Mononuclear cell (primary cell): ENCODE data around the gene APP. TPM values are rescaled to one million over a fixed set of nuclear protein-coding genes. Genes with fewer than 3 reads are reported as not detected.

Source experiments
- H3K27me3 ChIP-seq: 2 replicates; pipeline ENCODE4 v1.6.0; 2011; ENCODE audit warnings: low read length, control low read depth; ENCODE audit not compliant: insufficient read depth
- H3K4me1 ChIP-seq: 2 replicates; pipeline ENCODE4 v1.5.1; 2011; ENCODE audit warnings: mild to moderate bottlenecking, low read length, control low read depth; ENCODE audit not compliant: insufficient read depth
- H3K4me3 ChIP-seq: 2 replicates; pipeline ENCODE4 v1.5.1; 2011; ENCODE audit warnings: mild to moderate bottlenecking, low read length, moderate library complexity
- H3K9me3 ChIP-seq: 2 replicates; pipeline ENCODE4 v1.5.1; 2011; ENCODE audit warnings: low read depth, mild to moderate bottlenecking, control low read depth, low read length
- total RNA-seq: library from RNA; depleted of rRNA; stranded (reverse); fragments of >200 nt; gene quantifications from one replicate; pipeline ENCODE4 v1.2.3, GENCODE V29; 2012

The APP gene
- total RNA-seq, 1 donor = 69.2 TPM

DNA sequence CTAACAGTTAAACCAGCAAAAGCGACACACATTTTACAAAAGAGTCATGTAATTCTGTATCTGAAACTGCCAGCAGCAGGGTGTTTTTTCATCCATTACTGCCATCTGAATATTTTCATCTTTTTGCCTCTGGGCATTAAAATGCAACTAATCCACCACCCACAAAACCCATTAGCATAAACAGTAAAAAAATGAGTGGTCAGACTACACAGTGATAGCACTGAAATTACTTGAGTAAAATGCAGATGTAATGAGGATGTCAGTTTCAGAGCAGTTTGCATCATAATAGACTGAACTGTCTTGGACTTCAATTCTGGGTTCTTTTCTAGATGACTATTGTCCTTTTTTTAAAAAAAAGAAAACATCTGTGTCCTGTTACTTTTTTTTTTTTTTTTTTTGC is 303.5 kb downstream of the APP start:
- H3K27me3 ChIP-seq = no peaks in the 10 kb centered on the region
- no peak overlapping the region for H3K4me3 ChIP-seq
- no peaks in the 10 kb centered on the region for H3K9me3 ChIP-seq
- H3K4me1 ChIP-seq = no peaks in the 10 kb centered on the region

GRCh38 chr21:25863747-25864146 is 306.8 kb downstream of the APP start:
- H3K9me3 ChIP-seq = no peaks in the 10 kb centered on the region
- no peaks in the 10 kb centered on the region for H3K4me1 ChIP-seq
- H3K27me3 ChIP-seq = no peaks in the 10 kb centered on the region
- H3K4me3 ChIP-seq = no peak overlapping the region

DNA sequence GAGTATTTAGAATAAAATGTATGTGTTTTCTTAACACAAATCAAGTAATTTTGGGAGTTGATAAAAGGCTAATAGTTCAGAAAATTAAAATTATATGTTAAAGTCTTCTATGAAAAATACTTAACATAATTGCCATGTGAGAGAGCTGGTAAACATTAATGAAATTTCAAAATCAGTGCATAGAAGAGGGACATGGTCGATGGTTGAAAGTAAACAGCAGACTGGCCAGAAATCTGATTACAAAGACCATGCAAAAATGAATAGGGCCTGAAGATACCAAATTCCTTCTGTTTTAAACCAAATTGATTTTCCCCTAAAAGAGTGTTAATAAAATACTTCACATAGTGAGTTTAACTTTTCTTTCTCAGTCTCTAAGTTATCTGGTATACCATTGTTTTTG is 307.5 kb downstream of the APP start:
- H3K4me3 ChIP-seq = no peak overlapping the region
- no peaks in the 10 kb centered on the region for H3K4me1 ChIP-seq
- no peaks in the 10 kb centered on the region for H3K27me3 ChIP-seq
- H3K9me3 ChIP-seq = no peaks in the 10 kb centered on the region

DNA sequence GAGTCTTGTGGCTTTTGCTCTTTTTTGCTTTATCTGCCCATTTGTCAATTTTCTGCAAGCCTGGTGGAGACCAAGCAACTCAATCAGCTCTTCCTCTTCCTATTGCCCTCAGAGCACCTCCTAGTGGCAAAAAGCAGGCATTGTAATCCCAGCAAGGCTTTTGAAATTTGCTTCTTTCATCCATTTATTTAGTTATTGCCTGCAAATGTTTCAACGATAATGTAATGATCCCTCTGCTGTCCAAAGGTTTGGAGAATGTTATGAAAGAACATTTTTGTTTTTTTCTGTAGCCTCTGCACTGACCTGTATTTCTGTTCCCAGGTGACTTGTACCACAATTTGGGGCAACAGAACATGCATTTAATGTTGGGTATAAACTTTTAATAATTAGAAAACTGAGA is 308.0 kb downstream of the APP start:
- Histone ChIP-seq H3K9me3 (no peaks in the 10 kb centered on the region), H3K4me1 (no peaks in the 10 kb centered on the region), H3K27me3 (no peaks in the 10 kb centered on the region), H3K4me3 (no peak overlapping the region)

DNA sequence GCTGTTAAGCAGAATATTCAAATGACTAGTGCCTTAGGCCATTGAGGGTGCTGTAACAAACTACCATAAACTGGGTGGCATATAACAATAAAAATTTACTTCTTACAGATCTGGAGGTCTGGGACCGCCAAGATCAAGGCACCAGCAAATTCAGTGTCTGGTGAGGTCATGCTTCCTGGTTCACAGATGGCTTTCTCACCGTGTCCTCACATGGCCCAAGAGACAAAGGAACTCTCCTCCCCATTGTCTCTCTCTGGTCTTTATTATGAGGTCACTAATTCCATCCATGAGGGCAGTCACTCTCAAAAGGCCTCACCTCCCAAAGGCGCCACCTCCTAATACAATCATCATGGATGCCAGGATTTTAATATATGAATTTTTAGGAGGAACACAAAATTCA is 308.5 kb downstream of the APP start:
- Histone ChIP-seq H3K9me3 (no peaks in the 10 kb centered on the region), H3K27me3 (no peaks in the 10 kb centered on the region), H3K4me3 (no peak overlapping the region), H3K4me1 (no peaks in the 10 kb centered on the region)

DNA sequence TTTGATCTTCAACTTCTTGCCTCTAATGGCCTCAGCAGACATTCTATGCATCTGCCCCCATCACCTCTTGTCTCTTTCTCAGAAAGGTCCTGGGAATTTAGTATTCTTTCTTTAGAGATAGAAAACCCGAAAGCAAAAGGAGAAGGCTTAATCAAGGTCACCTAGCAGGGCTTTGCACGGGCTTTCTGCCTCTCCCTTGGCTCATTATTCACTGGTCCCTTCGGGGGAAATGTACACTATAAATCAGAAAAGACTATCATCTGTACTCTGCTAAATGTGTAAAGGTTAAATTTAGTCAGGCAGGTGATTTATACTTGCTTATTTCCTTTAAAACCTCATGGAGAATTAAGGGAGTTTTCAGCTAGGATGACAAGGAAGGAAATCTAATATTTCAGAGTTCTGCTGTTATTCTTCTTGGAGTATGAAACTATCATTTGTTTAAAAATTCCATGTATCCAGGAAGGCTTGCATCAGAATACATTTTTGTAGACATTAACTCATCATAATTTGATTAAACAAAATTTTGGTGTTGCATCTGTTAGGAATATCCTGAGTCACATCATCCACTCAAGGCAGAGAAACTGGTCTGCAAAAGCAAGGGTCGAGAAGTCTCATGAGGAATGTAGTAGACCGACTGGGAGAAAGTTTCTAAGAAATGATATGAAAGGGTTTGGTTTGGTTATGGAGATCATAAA is 311.2 kb downstream of the APP start:
- Histone ChIP-seq H3K9me3 (no peaks in the 10 kb centered on the region), H3K4me3 (no peak overlapping the region), H3K4me1 (no peaks in the 10 kb centered on the region), H3K27me3 (no peaks in the 10 kb centered on the region)

GRCh38 chr21:25858325-25858724 is 312.2 kb downstream of the APP start:
- H3K4me3 ChIP-seq = no peak overlapping the region
- H3K27me3 ChIP-seq = no peaks in the 10 kb centered on the region
- H3K4me1 ChIP-seq = no peaks in the 10 kb centered on the region
- H3K9me3 ChIP-seq = no peaks in the 10 kb centered on the region

- no peaks in the 10 kb centered on the region for H3K9me3 ChIP-seq
- H3K4me3 ChIP-seq = no peak overlapping the region
- H3K4me1 ChIP-seq = no peaks in the 10 kb centered on the region
- H3K27me3 ChIP-seq = no peaks in the 10 kb centered on the region
Observed at GRCh38 chr21:25857308-25858074, 313.1 kb downstream of the APP start.

GRCh38 chr21:25855576-25855975 is 315.0 kb downstream of the APP start:
- no peak overlapping the region for H3K4me3 ChIP-seq
- H3K9me3 ChIP-seq = no peaks in the 10 kb centered on the region
- no peaks in the 10 kb centered on the region for H3K27me3 ChIP-seq
- H3K4me1 ChIP-seq = no peaks in the 10 kb centered on the region

DNA sequence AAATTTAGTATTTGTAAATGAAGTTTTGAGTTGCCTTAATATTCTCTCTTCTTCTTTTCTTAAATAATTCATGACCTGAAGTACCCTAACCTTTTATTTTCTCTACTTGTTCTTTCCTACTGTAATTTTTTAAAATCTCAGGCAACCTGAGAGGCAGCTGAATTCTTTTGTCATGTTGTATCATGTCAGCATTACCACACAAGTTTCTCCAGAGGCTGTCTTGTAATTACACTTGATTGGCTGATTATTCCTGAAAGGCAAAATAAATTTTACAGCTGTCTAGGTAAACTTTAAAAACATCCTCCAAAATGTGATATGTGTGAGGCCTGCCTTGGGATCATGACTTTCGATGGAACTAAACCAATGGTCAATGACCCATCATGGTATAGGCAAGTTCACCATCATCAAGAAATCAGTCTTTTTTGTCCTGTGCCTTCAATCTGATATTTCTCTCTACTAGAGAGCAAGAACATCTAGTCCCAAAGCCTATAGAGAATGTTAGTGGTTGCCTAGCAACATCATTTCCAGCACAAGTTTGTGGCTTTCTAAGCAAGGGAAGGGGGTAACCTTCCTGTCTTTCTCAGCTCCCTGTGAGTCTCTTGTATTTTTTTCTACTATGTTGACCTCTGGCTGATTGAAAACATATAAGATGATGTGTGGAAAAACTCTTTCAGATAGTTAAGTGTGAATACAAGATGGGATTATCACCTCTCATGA is 320.3 kb downstream of the APP start:
- Histone ChIP-seq H3K27me3 (no peaks in the 10 kb centered on the region), H3K4me1 (no peaks in the 10 kb centered on the region), H3K4me3 (no peak overlapping the region), H3K9me3 (no peaks in the 10 kb centered on the region)

DNA sequence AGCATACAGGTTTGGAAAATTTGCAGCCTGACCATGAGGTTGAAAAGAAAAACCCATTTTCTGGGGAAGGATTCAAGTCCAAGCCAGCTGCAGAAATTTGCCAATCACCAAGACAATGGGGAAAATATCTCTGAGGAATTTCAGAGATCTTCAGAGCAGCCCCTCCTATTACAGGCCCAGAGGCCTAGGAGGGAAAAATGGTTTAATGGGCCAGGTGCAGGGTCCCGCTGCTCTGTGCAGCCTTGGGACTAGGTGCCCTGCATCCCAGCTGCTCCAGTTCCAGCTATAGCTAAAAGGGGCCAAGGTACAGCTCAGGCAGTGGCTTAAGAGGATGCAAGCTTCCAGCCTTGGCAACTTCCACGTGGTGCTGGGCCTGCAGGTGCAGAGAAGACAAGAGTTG is 322.3 kb downstream of the APP start:
- H3K9me3 ChIP-seq = no peaks in the 10 kb centered on the region
- H3K4me3 ChIP-seq = no peak overlapping the region
- no peaks in the 10 kb centered on the region for H3K27me3 ChIP-seq
- no peaks in the 10 kb centered on the region for H3K4me1 ChIP-seq

- no peak overlapping the region for H3K4me3 ChIP-seq
- H3K9me3 ChIP-seq = no peaks in the 10 kb centered on the region
- H3K4me1 ChIP-seq = no peaks in the 10 kb centered on the region
- no peaks in the 10 kb centered on the region for H3K27me3 ChIP-seq
Observed at GRCh38 chr21:25845729-25846256, 324.8 kb downstream of the APP start.

DNA sequence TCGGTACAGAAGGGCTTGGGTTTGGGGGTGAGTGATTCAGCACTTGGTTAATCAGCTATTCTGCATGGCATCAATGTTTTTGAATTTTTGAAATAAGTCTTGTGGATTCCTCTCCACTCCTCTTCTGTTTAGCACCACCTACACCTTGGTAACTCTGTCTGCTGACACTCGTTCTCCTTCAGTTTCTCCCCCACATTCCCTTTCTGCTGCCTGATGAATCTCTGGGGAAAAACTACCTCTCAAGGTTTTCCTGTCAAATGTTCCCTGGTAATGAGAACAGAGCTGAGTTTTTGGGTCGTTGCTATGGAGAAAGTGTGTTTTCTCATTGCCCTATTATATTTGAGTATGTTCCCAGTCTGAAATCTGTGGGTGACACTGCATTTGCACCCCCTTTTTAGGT is 327.6 kb downstream of the APP start:
- Histone ChIP-seq H3K27me3 (no peaks in the 10 kb centered on the region), H3K9me3 (no peaks in the 10 kb centered on the region), H3K4me1 (no peaks in the 10 kb centered on the region), H3K4me3 (no peak overlapping the region)

DNA sequence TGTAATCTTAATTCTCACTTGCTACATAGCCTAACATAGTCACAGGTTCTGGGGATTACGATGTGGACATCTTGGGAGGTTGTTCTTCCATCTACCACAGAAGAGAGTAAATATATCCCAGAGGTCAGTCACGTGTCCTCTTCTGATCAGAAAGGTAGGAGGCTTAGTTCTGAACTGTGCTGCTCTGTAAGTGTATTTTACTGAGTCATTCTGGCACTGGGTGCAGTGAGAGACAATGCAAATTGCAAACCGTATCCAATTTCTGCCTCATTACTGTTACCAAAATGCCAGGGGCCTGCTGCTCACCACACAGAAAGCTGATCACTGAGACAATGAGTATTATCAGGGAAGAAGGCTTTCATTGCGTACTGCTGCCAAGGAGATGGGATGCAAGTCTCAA is 331.8 kb downstream of the APP start:
- Histone ChIP-seq H3K4me1 (no peaks in the 10 kb centered on the region), H3K9me3 (no peaks in the 10 kb centered on the region), H3K4me3 (no peak overlapping the region), H3K27me3 (no peaks in the 10 kb centered on the region)

DNA sequence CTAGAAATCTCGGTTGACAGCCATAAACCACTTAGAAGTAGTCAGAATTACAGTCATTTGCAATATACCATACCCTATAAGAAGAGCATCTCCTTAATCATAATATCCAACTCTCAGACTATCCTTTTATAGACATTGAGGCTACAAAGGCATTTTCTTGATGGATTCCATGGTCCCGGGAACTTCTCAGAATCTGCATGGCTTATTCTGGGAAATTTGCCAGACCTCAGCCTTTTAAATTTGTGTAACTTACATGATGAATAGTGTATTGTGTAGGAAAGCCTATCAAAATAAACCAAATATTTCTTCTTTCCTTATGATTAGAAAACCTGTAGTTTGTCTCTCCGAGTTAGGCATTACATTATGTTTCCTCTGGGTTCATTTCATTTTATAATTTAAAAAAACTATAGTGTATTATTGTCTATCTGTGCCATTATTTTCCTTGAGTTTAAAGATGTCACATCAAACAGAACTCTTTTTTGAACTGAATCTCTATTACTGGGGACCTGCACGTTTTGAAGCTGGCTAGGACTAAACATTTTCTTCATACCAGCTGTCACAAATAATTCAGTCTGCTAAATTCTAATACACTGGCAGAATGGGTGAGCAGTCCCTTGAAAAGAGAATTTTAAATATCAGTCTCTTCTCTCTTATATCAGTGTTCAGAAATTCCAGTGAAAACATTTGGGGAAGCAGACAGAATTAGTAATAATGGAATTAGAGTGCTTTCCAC is 332.9 kb downstream of the APP start:
- H3K9me3 ChIP-seq = no peaks in the 10 kb centered on the region
- no peak overlapping the region for H3K4me3 ChIP-seq
- no peaks in the 10 kb centered on the region for H3K4me1 ChIP-seq
- H3K27me3 ChIP-seq = no peaks in the 10 kb centered on the region
